ENCODE results near the gene RBM3. TPM values are rescaled to one million over a fixed set of nuclear protein-coding genes. Genes with fewer than 3 reads are reported as not detected.
"Not testable (repeated sequence)": the region's sequence is repeated elsewhere in the genome, so short reads cannot be mapped to it uniquely, and the experiment has no call there.

Gene RBM3
- 100 to 1,000 TPM; 151 to 471 (median 406) TPM for total RNA-seq (2021; fragmentation: NEBNext Ultra II Directional; extraction: Animal tissue kit (Norgen Biotek cat#: 25700))
- long read RNA-seq, transcript RBM3-203 (7 exons, 2,162 nt) = major isoform, 318 of 358 reads
- long read RNA-seq, transcript RBM3-202 (6 exons, 1,130 nt) = minor isoform, 7 of 358 reads
- long read RNA-seq, partial matches to known transcripts = 20 of 358 reads
- long read RNA-seq, other reads (novel, unspliced or antisense) = 11 of 358 reads

- TF ChIP-seq CTCF (IDR thresholded peaks at IDR 0.05) = peak; percentile 67
- Mint-ChIP-seq H3K36me3 (ENCODE audit: low read depth) (peaks cover 35% of the 10 kb centered on the region), H3K27me3 (ENCODE audit: insufficient read depth) (peaks cover 5% of the 10 kb centered on the region), H3K27ac (peak within 1 kb of the TSS; percentile 100), H3K4me1 (ENCODE audit: low read depth) (peaks cover 23% of the 10 kb centered on the region), H3K4me3 (peak within 1 kb of the TSS; percentile 94), H3K9me3 (no peaks in the 10 kb centered on the region)
- DNase-seq = peak; percentile 87
These were observed at the start of gene RBM3 for GRCh38 chrX:48574270-48575266. Gene RBM3 (plus strand): TSS chrX:48574484. CDS start chrX:48575181, 697 bp downstream.

GRCh38 chrX:48525853-48526252, 48.4 kb upstream of the RBM3 start:
- not testable (repeated sequence) for H3K4me3 Mint-ChIP-seq; DNase-seq; H3K27ac Mint-ChIP-seq; H3K27me3 Mint-ChIP-seq (ENCODE audit: insufficient read depth); H3K9me3 Mint-ChIP-seq
- Mint-ChIP-seq H3K4me1 (ENCODE audit: low read depth) (peaks cover 12% of the 10 kb centered on the region), H3K36me3 (ENCODE audit: low read depth) (peaks cover 12% of the 10 kb centered on the region)

DNA sequence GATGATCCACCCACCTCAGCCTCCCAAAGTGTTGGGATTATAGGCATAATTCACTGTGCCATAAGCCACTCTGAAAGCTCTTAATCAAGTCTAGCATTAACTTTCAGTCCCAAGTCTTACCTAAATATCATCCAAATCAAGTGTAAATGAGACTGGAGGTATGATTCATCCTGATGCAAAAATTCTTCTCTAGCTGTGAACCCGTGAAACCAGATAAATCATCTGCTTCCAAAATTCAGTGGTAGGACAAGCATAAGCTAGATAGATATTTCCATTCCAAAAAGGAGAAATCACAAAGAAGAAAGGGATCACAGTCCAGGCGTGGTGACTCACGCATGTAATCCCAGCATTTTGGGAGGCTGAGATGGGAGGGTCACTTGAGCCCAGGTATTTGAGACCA, 43.5 kb upstream of the RBM3 start:
- TF ChIP-seq CTCF (IDR thresholded peaks at IDR 0.05) = no peak
- Mint-ChIP-seq H3K36me3 (ENCODE audit: low read depth) (peaks cover 12% of the 10 kb centered on the region), H3K27ac (peak overlapping the region; percentile 98; the same call in 1 of the 2 replicates), H3K4me1 (ENCODE audit: low read depth) (peaks cover 20% of the 10 kb centered on the region), H3K9me3 (no peaks in the 10 kb centered on the region), H3K4me3 (no peak overlapping the region), H3K27me3 (ENCODE audit: insufficient read depth) (peaks cover 2% of the 10 kb centered on the region; the same call in 1 of the 2 replicates)
- no peak for DNase-seq

DNA sequence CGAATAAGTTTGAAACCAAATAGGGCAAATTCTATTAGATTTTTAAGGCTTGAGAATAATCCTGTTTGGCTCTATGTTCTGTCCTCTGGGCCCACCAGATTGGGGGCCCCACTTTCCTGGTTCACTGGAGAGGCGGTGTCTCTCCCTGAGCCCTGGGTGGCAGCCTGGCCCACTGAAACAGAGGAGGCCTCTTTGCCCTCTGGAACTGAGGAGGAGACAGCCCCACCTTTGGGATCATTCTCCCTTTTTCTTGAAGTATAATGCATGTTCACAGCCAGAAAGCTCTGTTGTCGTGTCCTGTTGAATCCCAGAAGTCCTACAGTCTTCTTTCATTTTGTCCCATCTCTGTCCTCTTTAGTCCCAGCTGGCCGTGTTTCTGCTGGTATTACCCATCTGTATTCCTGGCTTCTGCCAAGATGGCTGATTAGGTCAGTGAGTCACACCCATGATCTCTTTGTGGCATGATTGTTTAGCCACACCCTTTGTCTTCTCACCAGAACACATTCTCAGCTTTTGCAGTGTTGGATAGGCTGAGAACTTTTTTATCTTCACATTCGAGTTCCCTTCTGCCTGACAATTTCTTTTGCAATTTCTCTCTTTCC, 42.8 kb upstream of the RBM3 start:
- DNase-seq = peak; percentile 70

DNA sequence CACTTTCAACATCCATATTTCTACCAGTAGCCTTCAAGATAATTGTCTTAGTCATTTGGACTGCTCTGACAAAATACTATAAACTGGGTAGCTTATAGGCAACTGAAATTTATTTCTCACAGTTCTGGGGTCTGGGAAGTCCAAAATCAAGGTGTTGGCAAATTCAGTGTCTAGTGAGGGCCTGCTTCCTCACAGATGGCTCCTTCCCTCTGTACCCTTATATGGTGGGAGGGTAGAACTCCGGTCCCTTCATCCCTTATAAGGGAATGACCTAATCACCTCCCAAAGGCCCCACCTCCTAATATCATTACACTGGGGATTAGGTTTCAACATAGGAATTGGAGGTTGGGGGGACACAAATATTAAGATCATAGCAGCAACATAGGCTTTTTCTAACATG, 42.1 kb upstream of the RBM3 start:
- H3K9me3 Mint-ChIP-seq = no peaks in the 10 kb centered on the region
- peaks cover 2% of the 10 kb centered on the region; the same call in 1 of the 2 replicates for H3K27me3 Mint-ChIP-seq (ENCODE audit: insufficient read depth)
- peak overlapping the region; percentile 98 for H3K27ac Mint-ChIP-seq
- H3K4me3 Mint-ChIP-seq = peak overlapping the region; percentile 70
- H3K4me1 Mint-ChIP-seq (ENCODE audit: low read depth) = peaks cover 14% of the 10 kb centered on the region
- H3K36me3 Mint-ChIP-seq (ENCODE audit: low read depth) = peaks cover 7% of the 10 kb centered on the region; the same call in 1 of the 2 replicates
- no peak for TF ChIP-seq CTCF (IDR thresholded peaks at IDR 0.05)
- no peak for DNase-seq

More for the DNA sequence above, 42.8 kb upstream of the RBM3 start:
- H3K4me3 Mint-ChIP-seq = peak overlapping the region; percentile 70
- H3K9me3 Mint-ChIP-seq = no peaks in the 10 kb centered on the region
- peaks cover 11% of the 10 kb centered on the region for H3K36me3 Mint-ChIP-seq (ENCODE audit: low read depth)
- H3K27ac Mint-ChIP-seq = peak overlapping the region; percentile 98
- H3K27me3 Mint-ChIP-seq (ENCODE audit: insufficient read depth) = peaks cover 2% of the 10 kb centered on the region; the same call in 1 of the 2 replicates
- TF ChIP-seq CTCF (IDR thresholded peaks at IDR 0.05) = no peak
- peaks cover 18% of the 10 kb centered on the region for H3K4me1 Mint-ChIP-seq (ENCODE audit: low read depth)
